ENCODE results near the gene MRPL36.

Gene MRPL36

GRCh38 chr5:1780614-1780930 is 19.1 kb downstream of the MRPL36 start:
- DNase-seq (ENCODE audit: low read depth) = no peak
- no peak for TF ChIP-seq CTCF (IDR thresholded peaks at IDR 0.05; ENCODE audit: control insufficient read depth, extremely low read depth, insufficient read depth)
- no peak overlapping the region for H3K4me3 ChIP-seq (ENCODE audit: low read depth, low read length)

GRCh38 chr5:1779782-1780613 is 19.6 kb downstream of the MRPL36 start:
- H3K4me3 ChIP-seq (ENCODE audit: low read depth, low read length) = no peak overlapping the region
- TF ChIP-seq CTCF (IDR thresholded peaks at IDR 0.05; ENCODE audit: control insufficient read depth, extremely low read depth, insufficient read depth) = no peak
- DNase-seq (ENCODE audit: low read depth) = no peak

- no peak for DNase-seq (ENCODE audit: low read depth)
- no peak overlapping the region for H3K4me3 ChIP-seq (ENCODE audit: low read depth, low read length)
- no peak for TF ChIP-seq CTCF (IDR thresholded peaks at IDR 0.05; ENCODE audit: control insufficient read depth, extremely low read depth, insufficient read depth)
These were observed 20.5 kb downstream of the MRPL36 start for GRCh38 chr5:1779021-1779680.

GRCh38 chr5:1778138-1779020 is 21.3 kb downstream of the MRPL36 start:
- TF ChIP-seq CTCF (IDR thresholded peaks at IDR 0.05; ENCODE audit: control insufficient read depth, extremely low read depth, insufficient read depth) = no peak
- no peak for DNase-seq (ENCODE audit: low read depth)
- H3K4me3 ChIP-seq (ENCODE audit: low read depth, low read length) = no peak overlapping the region

GRCh38 chr5:1777281-1778137 is 22.1 kb downstream of the MRPL36 start:
- TF ChIP-seq CTCF (IDR thresholded peaks at IDR 0.05; ENCODE audit: control insufficient read depth, extremely low read depth, insufficient read depth) = no peak
- H3K4me3 ChIP-seq (ENCODE audit: low read depth, low read length) = no peak overlapping the region
- DNase-seq (ENCODE audit: low read depth) = no peak

GRCh38 chr5:1776831-1777230 is 22.8 kb downstream of the MRPL36 start:
- no peak for DNase-seq (ENCODE audit: low read depth)
- TF ChIP-seq CTCF (IDR thresholded peaks at IDR 0.05; ENCODE audit: control insufficient read depth, extremely low read depth, insufficient read depth) = no peak

More at GRCh38 chr5:1776831-1777230, 22.8 kb downstream of the MRPL36 start:
- H3K4me3 ChIP-seq (ENCODE audit: low read depth, low read length) = no peak overlapping the region
